ENCODE results near the gene LPP. TPM values are rescaled to one million over a fixed set of nuclear protein-coding genes. Genes with fewer than 3 reads are reported as not detected.

LPP gene
- total RNA-seq, 4 donors from 2014 or later = 207 to 592 (median 406) TPM

DNA sequence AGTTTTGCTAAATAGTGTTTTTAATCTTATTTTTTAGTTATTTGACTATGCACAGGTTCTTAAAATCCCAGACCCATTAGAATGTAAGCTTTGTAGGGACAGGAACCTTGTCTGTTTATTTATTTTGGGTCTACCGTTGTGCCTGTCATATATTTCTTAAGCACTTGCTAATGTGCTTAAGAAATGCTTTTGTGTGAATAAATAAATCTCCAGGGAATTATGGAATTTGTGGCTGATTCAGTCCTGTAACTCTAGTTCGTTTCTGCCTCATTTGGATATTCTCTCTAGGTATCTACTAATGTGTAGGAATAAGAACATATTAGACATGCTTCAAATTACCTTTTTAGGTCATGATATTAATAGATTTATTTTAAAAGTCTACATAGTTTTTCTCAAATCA, 161.6 kb downstream of the LPP start:
- no peak overlapping the region for H3K4me3 ChIP-seq
- in situ Hi-C loops (cut with MboI; ENCODE audit: low pct_ligation_motif_present in 1 of 4, low pct_unique_long_range_greater_than_20kb in 1 of 4, low sequenced_read_pairs in 3 of 4) = no loop called here
- peak overlapping the region in 1 of 4 donors; percentile 9 for H3K27ac ChIP-seq

GRCh38 chr3:188316021-188316722, 162.2 kb downstream of the LPP start:
- no peaks in the 10 kb centered on the region for H3K36me3 ChIP-seq
- H3K27me3 ChIP-seq = no peaks in the 10 kb centered on the region
- H3K4me3 ChIP-seq = no peak overlapping the region
- peaks cover 0 to 15% (median 2%) of the 10 kb centered on the region in 4 donors for H3K4me1 ChIP-seq
- intact Hi-C loops (cut with DNase I; ENCODE audit: low total_unique reads) = no loop called here
- peak overlapping the region in 2 of 4 donors; percentile 9 to 10 for H3K27ac ChIP-seq
- WGBS, 2 donors (ENCODE audit: low coverage in 1 of 2) = 90 to 91% methylated on average over 4 to 6 of the region's 6 CpGs
- TF ChIP-seq EP300 (IDR thresholded peaks at IDR 0.05; ENCODE audit: low read depth) (no peak), POLR2A (IDR thresholded peaks at IDR 0.05) (no peak), POLR2AphosphoS5 (IDR thresholded peaks at IDR 0.05) (no peak)
- TF ChIP-seq, protein P1, sequence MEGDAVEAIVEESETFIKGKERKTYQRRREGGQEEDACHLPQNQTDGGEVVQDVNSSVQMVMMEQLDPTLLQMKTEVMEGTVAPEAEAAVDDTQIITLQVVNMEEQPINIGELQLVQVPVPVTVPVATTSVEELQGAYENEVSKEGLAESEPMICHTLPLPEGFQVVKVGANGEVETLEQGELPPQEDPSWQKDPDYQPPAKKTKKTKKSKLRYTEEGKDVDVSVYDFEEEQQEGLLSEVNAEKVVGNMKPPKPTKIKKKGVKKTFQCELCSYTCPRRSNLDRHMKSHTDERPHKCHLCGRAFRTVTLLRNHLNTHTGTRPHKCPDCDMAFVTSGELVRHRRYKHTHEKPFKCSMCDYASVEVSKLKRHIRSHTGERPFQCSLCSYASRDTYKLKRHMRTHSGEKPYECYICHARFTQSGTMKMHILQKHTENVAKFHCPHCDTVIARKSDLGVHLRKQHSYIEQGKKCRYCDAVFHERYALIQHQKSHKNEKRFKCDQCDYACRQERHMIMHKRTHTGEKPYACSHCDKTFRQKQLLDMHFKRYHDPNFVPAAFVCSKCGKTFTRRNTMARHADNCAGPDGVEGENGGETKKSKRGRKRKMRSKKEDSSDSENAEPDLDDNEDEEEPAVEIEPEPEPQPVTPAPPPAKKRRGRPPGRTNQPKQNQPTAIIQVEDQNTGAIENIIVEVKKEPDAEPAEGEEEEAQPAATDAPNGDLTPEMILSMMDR (IDR thresholded peaks at IDR 0.05) = no peak
- H3K9me3 ChIP-seq = no peaks in the 10 kb centered on the region
- DNase-seq = no peak
- in situ Hi-C loops (cut with MboI; ENCODE audit: low pct_ligation_motif_present in 1 of 4, low pct_unique_long_range_greater_than_20kb in 1 of 4, low sequenced_read_pairs in 3 of 4) = no loop called here

More for the DNA sequence above, 161.6 kb downstream of the LPP start:
- Histone ChIP-seq H3K9me3 (no peaks in the 10 kb centered on the region), H3K4me1 (peaks cover 0 to 16% (median under 1%) of the 10 kb centered on the region in 4 donors), H3K27me3 (no peaks in the 10 kb centered on the region), H3K36me3 (no peaks in the 10 kb centered on the region)
- intact Hi-C loops (cut with DNase I; ENCODE audit: low total_unique reads) = no loop called here
- no peak for DNase-seq
- 63 to 69% methylated on average over 2 of the region's 2 CpGs for WGBS, 2 donors (ENCODE audit: low coverage in 1 of 2)
- TF ChIP-seq POLR2A (IDR thresholded peaks at IDR 0.05) (no peak), POLR2AphosphoS5 (IDR thresholded peaks at IDR 0.05) (no peak), EP300 (IDR thresholded peaks at IDR 0.05; ENCODE audit: low read depth) (no peak)
- TF ChIP-seq, protein P1 (IDR thresholded peaks at IDR 0.05) = no peak

- intact Hi-C loops (cut with DNase I; ENCODE audit: low total_unique reads) = no loop called here
- no peak for TF ChIP-seq EP300 (IDR thresholded peaks at IDR 0.05; ENCODE audit: low read depth)
- TF ChIP-seq, protein P1 (IDR thresholded peaks at IDR 0.05) = no peak
- TF ChIP-seq POLR2A (IDR thresholded peaks at IDR 0.05) = no peak
- 40 to 87% methylated on average over 1 to 3 of the region's 3 CpGs for WGBS, 2 donors (ENCODE audit: low coverage in 1 of 2)
- in situ Hi-C loops (cut with MboI; ENCODE audit: low pct_ligation_motif_present in 1 of 4, low pct_unique_long_range_greater_than_20kb in 1 of 4, low sequenced_read_pairs in 3 of 4) = no loop called here
- DNase-seq = no peak
- Histone ChIP-seq H3K27me3 (no peaks in the 10 kb centered on the region), H3K27ac (peak overlapping the region in 2 of 4 donors; percentile 10 to 17), H3K36me3 (no peaks in the 10 kb centered on the region), H3K4me1 (peaks cover 0 to 19% (median 2%) of the 10 kb centered on the region in 4 donors), H3K4me3 (no peak overlapping the region), H3K9me3 (no peaks in the 10 kb centered on the region)
Measured at GRCh38 chr3:188316723-188317070, 162.7 kb downstream of the LPP start.

GRCh38 chr3:188319569-188319968, 165.6 kb downstream of the LPP start:
- intact Hi-C loops (cut with DNase I; ENCODE audit: low total_unique reads) = no loop called here
- TF ChIP-seq, protein P1 (IDR thresholded peaks at IDR 0.05) = no peak
- TF ChIP-seq POLR2A (IDR thresholded peaks at IDR 0.05) (no peak), EP300 (IDR thresholded peaks at IDR 0.05; ENCODE audit: low read depth) (no peak), POLR2AphosphoS5 (IDR thresholded peaks at IDR 0.05) (no peak)
- no peak for DNase-seq
- Histone ChIP-seq H3K27ac (no peak overlapping the region), H3K36me3 (no peaks in the 10 kb centered on the region), H3K27me3 (no peaks in the 10 kb centered on the region), H3K9me3 (no peaks in the 10 kb centered on the region), H3K4me1 (peaks cover 0 to 39% (median 10%) of the 10 kb centered on the region in 4 donors), H3K4me3 (no peak overlapping the region)
- in situ Hi-C loops (cut with MboI; ENCODE audit: low pct_ligation_motif_present in 1 of 4, low pct_unique_long_range_greater_than_20kb in 1 of 4, low sequenced_read_pairs in 3 of 4) = no loop called here
- WGBS, 2 donors (ENCODE audit: low coverage in 1 of 2) = 30 to 51% methylated on average over 1 of the region's 1 CpG
